ENCODE results near the gene ANKFY1. TPM values are rescaled to one million over a fixed set of nuclear protein-coding genes. Genes with fewer than 3 reads are reported as not detected.

Gene ANKFY1
- total and polyA plus RNA-seq, 7 donors: 6.0 to 68.0 (median 52.6) TPM

- Histone ChIP-seq H3K36me3 (peaks cover 0 to 27% (median 0%) of the 10 kb centered on the region in 4 donors), H3K9me3 (no peaks in the 10 kb centered on the region), H3K27ac (peak overlapping the region; percentile 80 to 94 (median 86)), H3K4me3 (no peak overlapping the region), H3K27me3 (no peaks in the 10 kb centered on the region), H3K4me1 (peaks cover 0 to 97% (median 91%) of the 10 kb centered on the region in 4 donors)
- 62 to 71% methylated on average over 4 of the region's 4 CpGs for WGBS, 2 donors
- intact Hi-C loops (cut with DNase I): no loop called here
- no peak for TF ChIP-seq POLR2A (IDR thresholded peaks at IDR 0.05)
- no peak for TF ChIP-seq EP300 (IDR thresholded peaks at IDR 0.05)
- TF ChIP-seq CTCF (IDR thresholded peaks at IDR 0.05): no peak
- TF ChIP-seq POLR2AphosphoS5 (IDR thresholded peaks at IDR 0.05): no peak
- no peak for DNase-seq
Observed at GRCh38 chr17:4232168-4232813, 31.5 kb downstream of the ANKFY1 start.

- H3K27ac ChIP-seq: peak overlapping the region; percentile 80 to 94 (median 86)
- 45 to 63% methylated on average over 8 of the region's 8 CpGs for WGBS, 2 donors
- TF ChIP-seq EP300 (IDR thresholded peaks at IDR 0.05) (peak; percentile 93 to 99 (median 96)), POLR2A (IDR thresholded peaks at IDR 0.05) (no peak), POLR2AphosphoS5 (IDR thresholded peaks at IDR 0.05) (peak; percentile 98 to 99 (median 99)), CTCF (IDR thresholded peaks at IDR 0.05) (no peak)
- H3K4me3 ChIP-seq: peak overlapping the region in 1 of 4 donors; percentile 8
- intact Hi-C loops (cut with DNase I): no loop called here
- H3K36me3 ChIP-seq: peaks cover 0 to 23% (median 0%) of the 10 kb centered on the region in 4 donors
- peaks cover 0 to 97% (median 76%) of the 10 kb centered on the region in 4 donors for H3K4me1 ChIP-seq
- peak; percentile 91 for DNase-seq
- no peaks in the 10 kb centered on the region for H3K27me3 ChIP-seq
- H3K9me3 ChIP-seq: no peaks in the 10 kb centered on the region
Observed at GRCh38 chr17:4229627-4230541, 33.9 kb downstream of the ANKFY1 start.

GRCh38 chr17:4221899-4222659 lies 41.7 kb downstream of the ANKFY1 start:
- Histone ChIP-seq H3K36me3 (peaks cover 0 to 32% (median 6%) of the 10 kb centered on the region in 4 donors), H3K4me3 (no peak overlapping the region), H3K27me3 (no peaks in the 10 kb centered on the region), H3K4me1 (peaks cover 0 to 69% (median 33%) of the 10 kb centered on the region in 4 donors), H3K9me3 (no peaks in the 10 kb centered on the region), H3K27ac (peak overlapping the region; percentile 78 to 94 (median 88))
- TF ChIP-seq CTCF (IDR thresholded peaks at IDR 0.05): no peak
- TF ChIP-seq POLR2A (IDR thresholded peaks at IDR 0.05): no peak
- no peak for TF ChIP-seq POLR2AphosphoS5 (IDR thresholded peaks at IDR 0.05)
- TF ChIP-seq EP300 (IDR thresholded peaks at IDR 0.05): no peak
- WGBS, 2 donors: 96 to 97% methylated on average over 47 of the region's 47 CpGs
- intact Hi-C loops (cut with DNase I): no loop called here
- DNase-seq: no peak

GRCh38 chr17:4221163-4221562 lies 42.6 kb downstream of the ANKFY1 start:
- Histone ChIP-seq H3K4me3 (peak overlapping the region in 1 of 4 donors; percentile 2), H3K27me3 (no peaks in the 10 kb centered on the region), H3K36me3 (peaks cover 0 to 39% (median 6%) of the 10 kb centered on the region in 4 donors), H3K4me1 (peaks cover 0 to 70% (median 40%) of the 10 kb centered on the region in 4 donors), H3K9me3 (no peaks in the 10 kb centered on the region), H3K27ac (peak overlapping the region; percentile 78 to 94 (median 88))
- DNase-seq: no peak
- intact Hi-C loops (cut with DNase I): no loop called here
- TF ChIP-seq POLR2A (IDR thresholded peaks at IDR 0.05): no peak
- TF ChIP-seq CTCF (IDR thresholded peaks at IDR 0.05): no peak
- no peak for TF ChIP-seq EP300 (IDR thresholded peaks at IDR 0.05)
- TF ChIP-seq POLR2AphosphoS5 (IDR thresholded peaks at IDR 0.05): no peak
- 44 to 82% methylated on average over 4 of the region's 4 CpGs for WGBS, 2 donors
